Retina (tissue), 1 donor: ENCODE data around the gene CD52.

Experiments
- DNase-seq: peaks from one replicate; pipeline ENCODE4 v3.0.0-alpha.2; 2016

The CD52 gene

GRCh38 chr1:26357121-26357602, 39.4 kb downstream of the CD52 start:
- DNase-seq, result no peak

- DNase-seq, result no peak
These were observed 40.9 kb downstream of the CD52 start for GRCh38 chr1:26358411-26359384.

GRCh38 chr1:26359981-26360806, 42.4 kb downstream of the CD52 start:
- DNase-seq, result peak; percentile 59

GRCh38 chr1:26360807-26361604, 43.2 kb downstream of the CD52 start:
- DNase-seq, result no peak

- DNase-seq, result no peak
These were observed 43.9 kb downstream of the CD52 start for GRCh38 chr1:26361605-26362122.

- DNase-seq, result no peak
These were observed 44.6 kb downstream of the CD52 start for GRCh38 chr1:26362331-26362730.

- peak; percentile 80 for DNase-seq
These were observed 46.0 kb downstream of the CD52 start for GRCh38 chr1:26363549-26364448.

- DNase-seq, result no peak
These were observed 47.2 kb downstream of the CD52 start for GRCh38 chr1:26364956-26365355.

GRCh38 chr1:26367441-26367840, 49.7 kb downstream of the CD52 start:
- DNase-seq, result no peak

- DNase-seq, result no peak
These were observed 50.2 kb downstream of the CD52 start for GRCh38 chr1:26368006-26368405.

- DNase-seq, result no peak
These were observed 50.7 kb downstream of the CD52 start for GRCh38 chr1:26368486-26368885.
